HG03460 (cell line): ENCODE measurements around the gene EDC3.
"Not testable (repeated sequence)": the region's sequence is repeated elsewhere in the genome, so short reads cannot be mapped to it uniquely, and the experiment has no call there.

Experiments
- ATAC-seq: cut with Tn5 transposase; IDR thresholded peaks from one replicate; pipeline ENCODE4 v1.9.1; 2021; ENCODE audit not compliant: unreplicated experiment

Gene EDC3

GRCh38 chr15:74653426-74654102 is 42.3 kb downstream of the EDC3 start:
- no peak for ATAC-seq

- ATAC-seq, result no peak
These were observed 44.5 kb downstream of the EDC3 start for GRCh38 chr15:74651242-74651741.

GRCh38 chr15:74648051-74648842 is 47.6 kb downstream of the EDC3 start:
- no peak for ATAC-seq

- ATAC-seq, result no peak
These were observed 49.3 kb downstream of the EDC3 start for GRCh38 chr15:74646480-74646879.

- ATAC-seq, result no peak
These were observed 52.1 kb downstream of the EDC3 start for GRCh38 chr15:74643665-74644204.

- no peak for ATAC-seq
These were observed 52.8 kb downstream of the EDC3 start for GRCh38 chr15:74642734-74643664.

- ATAC-seq, result no peak
These were observed 53.5 kb downstream of the EDC3 start for GRCh38 chr15:74642348-74642733.

GRCh38 chr15:74641151-74641550 is 54.7 kb downstream of the EDC3 start:
- no peak for ATAC-seq

GRCh38 chr15:74636984-74637383 is 58.8 kb downstream of the EDC3 start:
- no peak for ATAC-seq

- ATAC-seq, result no peak
These were observed 60.6 kb downstream of the EDC3 start for GRCh38 chr15:74635228-74635627.

GRCh38 chr15:74633781-74634180 is 62.0 kb downstream of the EDC3 start:
- ATAC-seq, result no peak

GRCh38 chr15:74632601-74633000 is 63.2 kb downstream of the EDC3 start:
- no peak for ATAC-seq

GRCh38 chr15:74631935-74632560 is 63.8 kb downstream of the EDC3 start:
- ATAC-seq, result no peak

- ATAC-seq, result no peak
These were observed 64.4 kb downstream of the EDC3 start for GRCh38 chr15:74631408-74631807.

- ATAC-seq, result no peak
These were observed 64.8 kb downstream of the EDC3 start for GRCh38 chr15:74631087-74631385.

GRCh38 chr15:74630284-74631086 is 65.3 kb downstream of the EDC3 start:
- ATAC-seq, result no peak

- ATAC-seq, result not testable (repeated sequence)
These were observed 66.1 kb downstream of the EDC3 start for GRCh38 chr15:74629696-74630095.

GRCh38 chr15:74628949-74629348 is 66.9 kb downstream of the EDC3 start:
- ATAC-seq, result no peak

- ATAC-seq, result no peak
These were observed 67.6 kb downstream of the EDC3 start for GRCh38 chr15:74628199-74628598.

- no peak for ATAC-seq
These were observed 68.1 kb downstream of the EDC3 start for GRCh38 chr15:74627766-74628165.
